LoVo (cell line): ENCODE data around the gene FMNL1.

Source experiments
- DNase-seq: peaks from one replicate; pipeline ENCODE4 v3.0.0-alpha.2; 2016; ENCODE audit warnings: low spot score

FMNL1 gene

DNA sequence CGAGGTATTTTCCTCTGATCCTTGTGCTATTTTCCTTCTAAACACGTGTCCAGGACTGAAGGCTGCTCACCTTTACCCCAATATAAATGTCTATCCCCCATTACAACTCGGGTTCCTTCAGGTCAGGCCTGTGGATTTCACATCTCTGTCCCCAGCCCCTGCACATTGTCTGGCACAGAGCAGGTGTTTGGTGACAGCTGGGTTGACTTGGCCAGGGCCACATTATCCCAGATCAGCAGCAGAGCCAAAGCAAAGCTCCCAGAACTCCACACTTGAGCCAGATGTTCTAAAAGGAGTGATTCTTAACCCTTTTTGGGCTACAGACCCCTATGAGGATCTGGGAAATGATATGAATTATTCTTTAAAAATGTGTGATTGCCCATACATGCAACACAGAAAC, 58.2 kb downstream of the FMNL1 start:
- no peak for DNase-seq

DNA sequence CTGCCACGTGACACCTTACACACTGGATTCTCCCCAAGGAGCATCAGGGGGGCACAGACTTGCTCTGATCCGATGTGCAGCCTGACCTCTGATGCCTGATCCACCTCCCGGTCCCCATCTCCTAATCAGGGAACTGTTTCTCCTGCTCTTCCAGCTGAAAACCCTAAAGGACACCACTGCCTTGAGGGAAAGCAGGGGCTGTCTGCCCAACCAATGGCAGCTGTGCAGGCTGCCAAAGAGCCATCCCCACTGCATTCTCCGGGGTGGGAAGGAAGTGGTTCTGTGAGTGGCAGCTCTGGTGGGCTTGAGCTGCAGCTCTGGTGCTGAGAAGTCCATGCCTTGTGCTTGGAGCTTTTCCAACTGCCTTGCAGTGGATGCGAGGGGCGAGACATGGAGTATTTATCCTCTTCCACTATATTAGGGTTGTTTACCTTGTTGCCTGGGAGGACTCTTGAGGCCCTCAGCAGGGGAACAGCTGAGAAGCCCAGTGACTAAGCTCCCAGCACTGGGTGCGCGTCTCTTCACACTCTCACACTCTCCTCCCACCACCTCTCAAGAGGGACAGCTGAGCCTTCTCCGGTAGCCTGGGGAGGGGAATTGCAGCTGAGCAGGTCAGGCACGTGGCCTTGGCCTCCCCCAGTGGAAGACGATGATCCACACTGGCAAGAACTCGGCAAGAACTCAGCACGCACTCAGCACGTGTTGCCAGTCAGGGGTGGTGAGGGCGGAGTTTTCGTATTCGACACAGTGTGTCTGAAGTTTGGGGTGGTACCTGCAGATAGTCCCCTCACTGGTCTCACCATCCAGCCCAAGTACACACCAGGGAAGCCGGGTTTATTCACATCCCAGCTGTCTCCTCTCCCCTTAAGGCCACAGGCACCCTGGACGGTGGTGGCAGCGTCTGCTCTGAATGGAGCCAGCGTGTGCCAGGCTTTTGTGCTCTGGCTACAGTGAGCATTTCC, 61.3 kb downstream of the FMNL1 start:
- no peak for DNase-seq

DNA sequence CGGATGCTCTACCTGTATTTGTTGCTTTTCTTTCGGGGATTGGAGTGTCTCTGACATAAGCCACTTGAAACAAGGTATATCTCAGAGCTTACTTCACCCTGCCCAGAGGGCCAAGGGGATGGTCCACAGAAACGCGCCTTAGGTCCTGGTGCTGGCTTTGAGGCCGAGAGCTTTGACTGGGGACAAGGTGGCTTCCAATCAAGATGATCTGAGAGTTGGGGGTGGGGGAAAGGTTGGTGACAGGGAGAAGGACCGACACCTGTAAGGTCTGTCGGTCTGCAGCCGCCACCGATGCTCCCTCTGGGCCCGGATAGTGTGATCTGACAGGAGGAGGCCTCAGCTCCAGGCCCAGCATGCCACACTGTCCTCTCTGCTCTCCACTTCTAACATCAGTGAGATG, 62.0 kb downstream of the FMNL1 start:
- DNase-seq, result no peak

DNA sequence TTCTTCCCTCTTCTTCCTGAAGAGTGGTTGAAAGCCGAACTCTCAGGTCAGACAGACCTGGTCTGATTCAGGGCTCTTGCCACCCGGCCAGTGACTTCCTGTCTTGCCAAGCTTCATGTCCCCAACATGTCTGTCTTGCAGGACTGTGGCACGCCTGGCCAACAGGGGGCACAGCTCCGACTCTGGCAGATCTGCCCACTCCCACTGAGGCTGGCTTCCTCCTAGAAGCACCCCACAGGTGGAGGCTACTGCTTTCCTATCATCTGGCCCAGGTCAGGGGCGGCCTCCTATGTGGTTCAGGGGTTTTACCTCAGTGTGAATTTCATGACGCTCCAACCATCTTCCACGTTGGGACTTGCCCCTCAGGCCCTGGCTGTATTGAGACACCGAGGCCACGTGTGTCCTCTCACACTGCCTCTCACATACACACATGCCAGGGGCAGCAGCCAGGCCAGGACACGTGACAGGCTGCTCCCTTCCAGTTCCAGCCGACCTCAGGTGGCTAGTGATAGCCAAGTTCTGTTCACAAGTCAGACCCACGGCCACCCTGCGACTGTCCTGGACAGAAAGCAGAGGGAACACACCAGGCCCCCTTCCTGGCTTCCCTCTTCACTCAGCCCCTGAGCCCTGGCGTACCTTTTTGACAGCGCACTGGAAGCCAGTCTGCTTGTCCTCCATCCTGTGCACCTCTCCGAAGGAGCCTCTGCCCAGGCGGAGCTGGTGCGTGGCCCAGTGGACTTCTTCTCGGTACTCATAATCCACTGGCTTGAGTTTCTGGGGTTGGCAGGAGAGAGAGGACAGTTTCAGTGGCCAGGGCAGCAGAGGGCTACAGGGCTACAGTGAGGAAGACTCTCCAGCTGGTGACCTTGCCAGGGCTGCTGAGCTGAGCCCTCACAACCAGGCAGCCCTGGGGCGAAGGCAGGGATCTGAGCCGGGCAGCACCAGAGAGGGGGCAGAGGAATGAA, 62.8 kb downstream of the FMNL1 start:
- no peak for DNase-seq

DNA sequence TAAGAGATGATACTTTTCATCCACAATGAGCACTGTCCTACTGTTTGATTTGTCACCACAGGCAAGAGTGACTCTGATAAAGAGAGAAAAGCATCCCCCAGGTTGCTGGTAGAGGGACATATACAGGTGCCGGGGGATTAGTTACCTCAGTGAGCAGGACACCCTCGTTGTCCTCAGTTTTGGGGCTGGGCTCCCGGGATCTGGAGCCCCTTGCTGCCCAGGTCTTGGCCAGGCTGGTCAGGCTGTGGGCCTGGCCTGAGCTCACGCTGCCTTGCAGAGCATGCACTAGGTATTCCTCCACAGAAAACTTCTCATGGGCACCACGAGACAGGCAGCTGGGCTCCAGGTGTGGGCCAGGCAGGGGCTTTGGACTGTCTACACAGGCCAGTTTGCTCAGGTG, 64.6 kb downstream of the FMNL1 start:
- no peak for DNase-seq

DNA sequence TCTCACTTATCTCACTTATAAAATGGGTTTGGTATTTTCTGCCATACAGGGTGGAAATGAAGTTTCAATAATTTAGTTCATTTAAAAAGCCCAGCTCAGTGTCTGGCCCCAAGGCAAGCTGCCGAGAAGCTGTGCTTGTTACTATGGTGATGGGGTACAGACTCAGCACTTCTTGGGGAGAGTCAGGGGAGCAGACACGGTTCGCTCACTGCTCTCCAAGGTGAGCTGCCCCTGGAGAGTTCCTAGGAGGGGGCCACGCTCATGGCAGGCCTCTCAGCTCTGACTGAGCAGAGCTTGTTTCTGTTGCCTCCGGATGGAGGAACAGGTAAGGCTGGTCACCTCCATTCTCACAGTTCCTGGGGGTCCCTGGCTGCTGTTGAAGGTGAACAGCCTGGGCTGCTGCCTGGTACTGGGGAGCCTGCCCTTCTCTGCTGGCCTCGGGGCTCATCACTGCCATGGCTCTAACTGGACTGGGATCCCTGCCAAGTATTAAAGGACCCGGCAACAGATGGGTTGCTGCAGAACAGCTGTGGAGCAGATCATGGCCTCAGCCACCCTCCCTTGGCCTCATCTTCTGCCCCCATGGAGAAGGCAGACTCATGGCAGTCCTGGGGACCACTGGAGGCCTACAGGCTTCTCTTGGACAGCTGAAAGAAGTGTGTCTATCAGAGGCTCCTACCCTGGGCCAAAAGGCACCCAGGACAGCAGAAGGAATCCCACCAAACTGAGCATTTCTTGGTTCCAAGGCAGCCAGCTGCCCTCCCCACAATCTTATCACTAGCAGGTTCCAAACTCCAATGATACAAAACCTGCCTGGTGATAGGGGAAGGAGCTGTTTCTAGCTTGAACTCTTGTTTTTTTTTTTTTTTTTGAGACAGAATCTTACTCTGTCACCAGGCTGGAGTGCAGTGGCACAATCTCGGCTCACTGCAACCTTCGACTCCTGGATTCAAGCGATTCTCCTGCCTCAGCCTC, 66.1 kb downstream of the FMNL1 start:
- DNase-seq, result no peak

DNA sequence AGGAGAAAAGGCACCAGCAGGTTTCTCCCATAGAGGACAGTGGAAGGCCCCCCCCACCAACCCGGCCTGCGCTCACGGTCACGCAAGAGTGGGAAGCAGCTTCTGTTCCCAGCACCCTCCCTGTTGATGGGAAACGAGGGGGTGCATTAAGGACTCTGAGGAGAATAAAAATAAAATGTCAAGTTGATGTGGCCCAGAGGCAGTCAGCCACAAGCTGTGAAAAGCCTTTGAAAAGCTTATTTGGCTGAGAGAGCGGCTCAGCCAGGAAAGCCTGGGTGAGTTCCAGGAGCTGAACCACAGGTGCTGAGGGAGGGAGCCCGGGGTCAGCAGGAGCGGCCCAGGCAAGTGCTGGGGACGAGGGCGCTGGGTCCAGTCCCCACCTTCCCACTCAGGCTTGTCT, 67.1 kb downstream of the FMNL1 start:
- no peak for DNase-seq

DNA sequence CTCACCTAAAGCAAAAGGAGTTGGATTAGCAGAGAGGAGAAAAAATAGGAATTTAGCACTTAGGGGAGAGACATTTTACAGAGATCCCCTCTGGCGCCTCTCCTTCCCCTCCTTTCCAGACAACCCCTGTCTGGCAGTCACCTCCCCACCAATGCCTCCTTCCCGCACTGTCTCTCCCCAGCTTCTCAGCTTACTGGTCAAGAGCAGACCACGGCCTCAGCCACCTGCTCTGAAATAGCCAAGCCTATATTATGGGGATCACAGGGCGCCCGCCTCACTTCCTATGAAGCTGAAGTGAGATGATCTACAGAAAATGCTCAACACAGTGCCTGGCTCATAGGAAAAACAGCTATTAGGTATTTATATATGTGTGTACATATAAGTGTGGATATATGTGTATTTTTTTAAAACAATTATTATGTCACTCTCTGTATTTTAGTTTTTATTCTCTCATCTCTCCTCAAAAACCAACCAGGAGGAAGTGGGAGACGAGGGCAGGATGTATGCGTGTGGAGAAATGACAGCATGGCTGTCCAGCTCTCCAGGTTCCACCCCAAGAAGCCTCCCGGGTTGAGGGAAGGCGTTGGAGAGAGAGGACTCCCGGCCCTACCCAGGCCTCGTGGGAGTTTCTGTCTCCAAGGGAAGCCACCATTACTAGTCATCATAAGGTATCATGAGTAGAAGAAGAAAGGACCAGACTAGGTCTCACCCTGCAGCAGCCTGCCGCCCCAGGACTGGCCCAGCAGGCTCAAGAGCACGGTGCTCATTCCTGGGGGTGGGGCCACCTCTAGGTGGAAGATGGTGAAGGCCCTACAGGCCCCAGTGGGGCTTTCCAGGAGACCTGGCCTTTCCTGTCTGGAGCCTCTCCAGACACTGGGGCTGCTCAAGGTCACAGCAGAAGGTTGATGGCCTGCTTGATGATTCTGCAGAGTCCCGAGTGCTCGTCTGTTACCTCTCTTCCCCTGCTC, 67.9 kb downstream of the FMNL1 start:
- DNase-seq, result no peak

DNA sequence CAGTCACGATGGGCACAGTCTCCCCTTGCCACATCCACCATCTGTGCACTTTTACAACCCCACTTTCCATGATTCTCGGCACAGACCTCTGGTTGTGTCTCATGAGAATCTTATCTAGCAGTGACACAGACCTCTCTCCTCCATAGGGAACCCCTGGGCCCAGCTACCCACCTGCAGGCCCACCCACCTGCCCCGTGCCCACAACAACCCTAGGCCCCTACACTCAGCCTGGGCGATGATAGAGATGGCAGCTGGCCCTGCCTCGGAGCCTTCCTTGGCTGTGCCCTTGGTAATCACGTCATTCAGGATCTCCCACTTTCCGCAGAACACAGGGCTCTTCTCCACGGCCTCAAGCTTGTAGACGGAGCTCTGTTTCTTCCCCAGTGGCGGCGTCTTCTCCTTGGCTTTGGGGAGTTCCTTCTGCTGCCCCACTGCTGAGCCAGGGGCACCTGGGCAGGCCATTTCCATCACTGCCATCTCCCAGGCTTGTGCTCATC, 68.6 kb downstream of the FMNL1 start:
- DNase-seq, result no peak

DNA sequence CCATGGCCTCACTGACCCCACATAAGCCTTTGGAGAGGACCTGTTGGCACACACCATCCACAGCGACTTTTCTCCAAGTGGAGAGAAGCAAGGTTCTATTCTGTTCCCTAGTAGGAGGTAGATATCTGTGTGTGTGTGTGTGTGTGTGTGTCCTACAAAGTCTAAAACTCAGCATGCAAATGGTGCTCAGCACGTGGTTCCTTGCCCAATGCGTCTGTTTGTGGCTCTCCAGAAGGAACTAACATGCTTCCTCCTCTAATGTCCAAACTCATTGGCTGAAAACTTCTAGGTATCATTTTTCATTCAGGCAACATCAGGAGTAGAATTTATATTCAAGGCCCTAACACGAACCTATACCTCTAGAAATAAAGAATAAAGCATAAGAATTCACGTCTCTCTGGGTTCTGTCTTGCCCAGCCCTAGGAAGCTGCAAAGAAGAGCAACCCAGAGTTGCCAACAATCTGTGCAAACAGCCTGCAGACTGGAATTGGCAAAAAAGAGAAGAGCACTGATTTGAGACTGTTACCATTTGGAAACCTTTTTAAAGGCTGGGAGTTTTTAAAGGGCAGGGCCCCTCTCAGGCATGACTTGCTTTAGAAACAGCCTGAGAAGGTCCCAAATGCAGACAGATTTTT, 69.6 kb downstream of the FMNL1 start:
- no peak for DNase-seq

DNA sequence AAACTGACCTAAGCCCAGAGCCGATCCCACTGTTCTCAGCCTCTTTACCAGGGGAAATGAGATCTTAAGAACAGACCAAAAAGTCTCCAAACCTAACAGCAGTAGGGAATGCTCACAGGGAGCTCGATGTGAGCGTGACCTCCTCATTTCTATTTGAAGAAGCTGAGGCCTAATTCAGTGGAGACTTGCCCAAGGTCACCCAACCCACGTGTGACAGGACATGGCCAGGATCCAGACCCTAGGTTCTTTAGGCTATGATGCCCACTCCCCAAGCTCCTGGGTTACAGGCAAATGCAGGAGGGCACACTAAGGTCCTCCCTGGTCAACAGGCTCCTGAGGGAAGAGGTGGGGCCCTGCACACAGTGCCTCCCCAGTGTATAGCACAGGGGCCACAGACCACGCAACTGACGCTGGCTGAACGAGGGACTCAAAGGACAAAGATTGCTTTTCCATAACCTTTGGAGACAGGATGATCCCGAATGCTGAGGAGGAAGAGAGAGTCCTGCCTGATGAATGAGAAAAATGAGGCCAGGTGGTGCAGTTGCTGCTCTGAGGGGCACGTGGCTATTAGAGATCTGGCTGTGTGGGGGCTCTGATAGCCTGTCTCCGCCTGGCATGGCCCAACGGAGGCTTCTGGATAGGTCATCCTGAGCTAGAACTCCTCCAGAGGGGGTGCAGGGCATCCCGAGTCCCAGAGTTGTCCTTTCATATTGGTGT, 71.2 kb downstream of the FMNL1 start:
- DNase-seq, result no peak

DNA sequence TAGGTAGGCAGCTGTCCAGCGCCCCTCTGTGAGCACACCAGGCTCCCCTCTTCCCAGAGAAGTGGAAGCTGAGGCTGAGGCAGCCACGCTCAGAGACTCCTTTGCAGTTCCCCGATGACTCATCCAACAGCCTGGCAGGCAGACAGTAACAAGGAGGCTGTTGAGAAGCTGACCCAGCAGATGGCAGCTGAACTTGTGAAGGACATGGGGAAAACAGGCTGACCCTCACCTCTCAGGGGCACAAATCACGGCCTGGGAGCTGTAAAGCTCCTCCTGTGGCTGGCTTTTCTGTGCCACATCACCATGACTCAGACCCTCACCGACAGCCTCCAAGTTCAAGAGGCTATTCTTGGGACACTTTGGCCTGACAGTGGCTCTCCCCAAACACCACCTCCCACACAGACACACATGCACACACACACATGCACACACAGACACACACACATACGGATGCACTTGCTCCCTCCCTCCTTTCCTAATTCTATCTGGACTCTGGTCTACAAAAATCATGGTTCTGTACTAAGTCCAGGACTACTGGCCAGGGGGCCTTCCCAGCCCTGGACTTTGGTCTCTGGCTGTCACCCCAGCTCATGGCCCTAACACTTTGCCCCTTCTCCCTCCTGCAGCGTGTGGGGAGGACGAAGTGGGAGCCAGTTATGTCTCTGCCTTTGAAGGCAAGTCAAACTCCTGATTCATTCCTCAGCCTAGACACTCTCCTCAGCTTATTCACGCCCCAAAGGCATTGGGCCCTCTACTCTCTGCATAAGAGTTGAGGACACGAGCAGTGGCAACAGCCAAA, 71.9 kb downstream of the FMNL1 start:
- peak; percentile 62 for DNase-seq

DNA sequence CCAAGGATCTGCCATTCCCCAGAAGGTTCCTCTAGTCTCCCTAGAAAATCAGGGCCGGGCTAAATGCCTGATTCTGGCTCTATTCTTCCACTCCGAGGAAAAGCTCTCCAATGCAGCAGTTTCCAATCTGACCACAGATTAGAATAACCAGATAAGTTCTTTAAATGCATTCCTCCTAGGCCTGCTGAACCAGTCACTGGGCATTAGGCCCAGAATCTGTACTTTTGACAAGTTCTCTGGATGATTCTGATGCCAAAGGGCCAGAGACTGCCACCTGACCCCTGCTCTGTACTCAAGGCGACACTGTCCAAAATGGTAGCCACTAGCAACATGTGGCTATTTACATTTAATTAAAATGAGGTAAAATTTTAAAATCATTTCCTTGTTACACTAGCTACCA, 72.8 kb downstream of the FMNL1 start:
- no peak for DNase-seq

DNA sequence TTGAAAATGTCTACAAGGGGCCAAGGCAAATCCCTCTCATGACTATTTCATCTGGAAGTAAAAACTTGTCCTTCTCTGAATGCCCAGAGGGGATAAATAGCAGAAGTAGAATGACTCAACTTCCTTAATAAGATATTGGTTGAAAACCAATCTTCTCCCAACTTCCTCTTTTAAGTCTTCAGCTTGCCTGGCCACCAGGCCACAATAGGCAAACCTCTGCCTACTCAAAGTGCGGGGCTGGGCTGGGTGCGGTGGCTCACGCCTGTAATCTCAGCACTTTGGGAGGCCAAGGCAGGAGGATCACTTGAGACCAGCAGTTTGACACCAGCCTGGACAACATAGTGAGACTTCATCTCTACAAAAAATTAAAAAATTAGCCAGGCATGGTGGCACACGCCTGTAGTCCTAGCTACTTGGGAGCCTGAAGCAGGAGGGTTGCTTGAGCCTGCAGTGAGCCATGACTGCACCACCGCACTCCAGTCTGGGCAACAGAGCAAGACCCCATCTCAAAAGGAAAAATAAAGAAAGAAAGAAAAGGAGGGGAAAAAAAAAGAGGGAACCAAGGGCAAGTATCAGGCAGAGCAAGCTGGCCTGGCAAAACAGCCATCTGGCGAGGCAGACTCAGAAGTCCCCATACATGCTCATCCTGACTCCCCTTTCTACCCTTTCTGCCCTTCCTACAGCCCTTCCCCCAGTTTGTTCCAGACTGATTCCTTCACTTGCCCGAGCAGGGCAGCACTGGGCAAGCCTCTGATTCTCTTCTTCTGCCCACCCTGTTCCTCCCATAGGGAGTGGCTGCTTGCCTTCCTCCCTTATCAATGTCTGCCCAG, 74.5 kb downstream of the FMNL1 start:
- no peak for DNase-seq

DNA sequence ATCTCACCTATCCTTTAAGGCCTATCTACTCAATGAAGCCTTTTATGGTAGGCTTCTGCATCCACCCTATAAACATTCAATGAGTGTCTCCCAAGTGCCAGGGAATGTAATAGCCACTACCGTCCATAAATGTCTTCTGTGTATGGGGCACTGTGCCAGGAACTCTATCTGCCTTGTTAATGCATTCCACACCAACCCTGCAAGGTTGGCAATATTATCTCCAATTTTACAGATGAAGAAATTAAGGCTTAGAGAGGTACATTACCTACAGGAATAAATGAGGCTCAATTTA, 75.1 kb downstream of the FMNL1 start:
- peak; percentile 65 for DNase-seq
